ENCODE results near the gene ZFYVE16. TPM values are rescaled to one million over a fixed set of nuclear protein-coding genes. Genes with fewer than 3 reads are reported as not detected.

Gene ZFYVE16
- total RNA-seq, 1 donor from 2014 or later = 113 TPM

GRCh38 chr5:80516826-80517225, 109.0 kb downstream of the ZFYVE16 start:
- no peaks in the 10 kb centered on the region for H3K79me2 ChIP-seq (ENCODE audit: low read depth)
- DNase-seq (ENCODE audit: low spot score) = no peak
- Mint-ChIP-seq H3K36me3 (no peaks in the 10 kb centered on the region), H3K4me1 (no peaks in the 10 kb centered on the region), H3K27me3 (ENCODE audit: insufficient read depth, low read depth) (no peaks in the 10 kb centered on the region), H3K27ac (no peak overlapping the region), H3K4me3 (no peak overlapping the region), H3K9me3 (no peaks in the 10 kb centered on the region)
- H3K36me3 ChIP-seq = no peaks in the 10 kb centered on the region
- no peaks in the 10 kb centered on the region for H4K20me1 ChIP-seq (ENCODE audit: low read depth)
- no peak overlapping the region for H3K9ac ChIP-seq
- no peaks in the 10 kb centered on the region for H3K4me1 ChIP-seq
- no peak for TF ChIP-seq CTCF (IDR thresholded peaks at IDR 0.05)
- TF ChIP-seq EZH2 (IDR thresholded peaks at IDR 0.05) = no peak
- no peak for TF ChIP-seq EZH2phosphoT487 (IDR thresholded peaks at IDR 0.05)
- no peaks in the 10 kb centered on the region for H3K27me3 ChIP-seq
- no peaks in the 10 kb centered on the region for H3F3A ChIP-seq (ENCODE audit: low read depth)
- H3K4me3 ChIP-seq = no peak overlapping the region
- H3K4me2 ChIP-seq = no peak overlapping the region
- no peak overlapping the region for H2AFZ ChIP-seq (replicated peaks)
- H3K9me3 ChIP-seq (ENCODE audit: low read depth) = no peaks in the 10 kb centered on the region
- H3K27ac ChIP-seq = no peak overlapping the region

Small RNAs within 50 kb of the gene (small RNA-seq; reads per million reads assigned to genes)
- not detected for gene RNU6-211P

Other genes starting within 250 kb of the ZFYVE16 start
- gene SERINC5, start 152.0 kb upstream of the ZFYVE16 start, total RNA-seq (ENCODE audit: low replicate concordance) = 105 and 126 TPM in 2 replicates
- not detected in 2 replicates for gene SPZ1, start 88.1 kb upstream of the ZFYVE16 start, total RNA-seq (ENCODE audit: low replicate concordance)
- gene FAM151B, start 80.0 kb downstream of the ZFYVE16 start, total RNA-seq (ENCODE audit: low replicate concordance) = 2.8 and 3.9 TPM in 2 replicates
- 0.77 and 2.5 TPM in 2 replicates for gene ANKRD34B, start 162.2 kb downstream of the ZFYVE16 start, total RNA-seq (ENCODE audit: low replicate concordance)
- gene MSH3, start 246.6 kb downstream of the ZFYVE16 start, total RNA-seq (ENCODE audit: low replicate concordance) = 16.6 and 26.1 TPM in 2 replicates
- gene DHFR, start 246.9 kb downstream of the ZFYVE16 start, total RNA-seq (ENCODE audit: low replicate concordance) = 107 and 128 TPM in 2 replicates

All from neural progenitor cell (in vitro differentiated cells).